NCI-H1694 treated with DMSO at 0.1 percent for 48 hours (cell line): ENCODE data around the gene SIT1.

Source experiments
- DNase-seq: peaks from one replicate; lab custom pipeline; 2025; lab: John Stamatoyannopoulos, UW

The SIT1 gene

DNA sequence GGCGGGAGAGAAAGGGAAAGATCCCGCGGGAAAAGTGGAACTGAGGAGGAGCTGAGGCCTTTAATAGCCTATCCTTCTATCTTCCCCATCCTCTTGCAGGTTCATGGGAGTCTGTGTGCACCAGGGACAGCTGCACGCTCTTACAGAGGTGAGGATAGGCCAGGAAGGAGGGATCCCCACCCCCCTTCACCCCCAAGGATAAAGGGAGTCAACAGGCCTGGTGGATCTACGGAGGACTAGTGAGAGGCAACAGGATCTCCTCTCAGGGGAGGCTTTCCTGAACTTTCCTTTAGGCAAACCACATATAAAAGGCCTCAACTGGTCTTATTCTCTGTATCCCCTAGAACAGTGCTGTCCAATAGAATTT lies 44.6 kb downstream of the SIT1 start:
- no peak for DNase-seq

GRCh38 chr9:35605351-35606137 lies 45.2 kb downstream of the SIT1 start:
- DNase-seq: peak; percentile 9

DNA sequence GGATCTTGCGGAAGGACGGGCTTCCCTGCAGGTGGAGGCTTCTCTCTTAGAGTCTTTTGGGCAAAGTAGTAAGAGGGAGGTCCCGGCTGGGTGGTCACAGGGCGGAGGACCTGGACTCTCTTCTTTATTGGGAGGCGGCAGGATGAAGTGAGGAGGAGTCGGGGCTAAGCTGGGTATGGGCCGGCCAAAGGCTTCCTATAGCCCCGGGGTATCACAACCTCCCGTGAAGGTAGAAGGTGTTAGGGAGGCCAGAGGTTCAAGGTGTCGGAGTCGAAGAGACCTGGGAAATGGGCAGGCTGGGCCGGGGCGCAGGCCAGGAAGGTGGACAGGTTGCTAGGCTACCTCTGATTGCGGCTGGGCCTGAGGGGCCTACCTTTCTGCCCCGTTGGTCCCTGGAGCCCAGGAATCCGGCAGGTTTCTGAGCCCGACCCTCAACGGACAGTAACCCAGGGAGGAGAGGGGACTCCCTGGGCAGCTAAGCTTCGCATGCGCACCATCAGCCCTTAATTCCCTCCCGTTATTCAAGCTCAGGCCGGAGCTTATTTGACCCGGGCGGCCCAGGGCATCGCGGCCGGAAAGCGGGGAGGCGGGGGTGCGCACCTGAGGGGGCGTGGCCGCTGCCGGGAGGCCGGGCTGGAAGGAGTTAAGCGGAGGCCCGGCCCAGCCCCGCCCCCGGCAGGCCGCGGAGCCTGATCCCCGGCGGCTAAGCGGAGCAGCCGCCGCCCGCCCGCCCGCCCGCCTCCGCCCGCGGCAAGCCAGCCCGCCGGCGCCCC lies 46.0 kb downstream of the SIT1 start, which contains the start of gene TESK1:
Gene TESK1, plus strand, starts transcription at position 685 of the 773 bp plus-strand sequence. CDS start 358 bp downstream, outside the sequence.
- peak; percentile 39 for DNase-seq

GRCh38 chr9:35603986-35604577 lies 46.6 kb downstream of the SIT1 start:
- peak; percentile 99 for DNase-seq

DNA sequence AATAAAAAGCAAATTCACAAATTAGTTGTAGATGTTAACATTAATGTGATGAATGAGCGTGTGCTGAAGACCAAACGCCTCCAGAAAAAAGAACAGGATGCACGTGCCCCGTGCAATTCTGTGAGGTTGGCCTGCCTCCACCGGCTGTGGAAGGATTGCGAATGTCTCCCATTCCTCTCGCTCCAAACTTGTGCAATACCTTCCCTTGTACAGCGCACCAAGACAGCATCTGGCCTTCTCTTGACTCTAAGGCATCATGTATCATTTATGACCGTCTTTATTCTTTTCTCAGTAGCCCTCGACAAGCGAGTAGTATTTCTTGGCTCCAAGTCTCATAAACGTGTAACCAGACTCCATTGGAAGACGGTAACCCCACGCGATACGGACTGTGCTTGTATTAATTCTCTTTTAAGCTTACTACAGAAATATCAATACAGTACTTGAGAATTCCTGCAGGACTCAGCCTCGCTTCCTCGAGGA lies 47.2 kb downstream of the SIT1 start:
- DNase-seq: no peak

- DNase-seq: no peak
These were observed 50.7 kb downstream of the SIT1 start for GRCh38 chr9:35599763-35600604.
